WTC11 (cell line): ENCODE data around the gene COL6A6. TPM values are rescaled to one million over a fixed set of nuclear protein-coding genes. Genes with fewer than 3 reads are reported as not detected.
"Not testable (repeated sequence)": the region's sequence is repeated elsewhere in the genome, so short reads cannot be mapped to it uniquely, and the experiment has no call there.

Experiments used
- ATAC-seq: fragments of 200-7000 bp; cut with Tn5 transposase; 2 replicates; pipeline ENCODE4 v1.10.0; 2021; ENCODE audit warnings: mild to moderate bottlenecking, moderate library complexity
- CTCF ChIA-PET: fragments of 300-600 bp; sonication (Branson Sonifier 250); formaldehyde crosslinking; loops from one replicate; lab custom pipeline; 2021; ENCODE audit warnings: antibody characterized with exemption; lab: Charles Lee
- POLR2A ChIA-PET: fragments of 350-600 bp; sonication (Branson Sonifier 250); formaldehyde crosslinking; loops from one replicate; lab custom pipeline; 2021; ENCODE audit warnings: antibody characterized with exemption; lab: Charles Lee
- DNase-seq: peaks from one replicate; pipeline ENCODE4 v3.0.0; 2021; ENCODE audit warnings: low spot score
- H3K27ac Mint-ChIP-seq: 2 replicates; pipeline ENCODE4 v1.8.0; 2021; ENCODE audit warnings: mixed read lengths
- H3K27me3 Mint-ChIP-seq: 2 replicates; pipeline ENCODE4 v1.8.0; 2021; ENCODE audit warnings: low read depth, mild to moderate bottlenecking, moderate library complexity, mixed read lengths
- H3K36me3 Mint-ChIP-seq: 2 replicates; pipeline ENCODE4 v1.8.0; 2021; ENCODE audit warnings: mixed read lengths
- H3K4me1 Mint-ChIP-seq: 2 replicates; pipeline ENCODE4 v1.8.0; 2022; ENCODE audit warnings: mixed read lengths
- H3K4me3 Mint-ChIP-seq: 2 replicates; pipeline ENCODE4 v1.8.0; 2021; ENCODE audit warnings: mild to moderate bottlenecking, moderate library complexity, mixed read lengths
- H3K9me3 Mint-ChIP-seq: 2 replicates; pipeline ENCODE4 v1.8.0; 2021; ENCODE audit warnings: mixed read lengths
- ATF1 ChIP-seq: sonication (generic); formaldehyde crosslinking; IDR thresholded peaks from 2 replicates; pipeline ENCODE4 v1.8.1; 2023; ENCODE audit warnings: mild to moderate bottlenecking, moderate library complexity, missing genetic modification reagents
- CREM ChIP-seq: sonication (generic); formaldehyde crosslinking; IDR thresholded peaks from 2 replicates; pipeline ENCODE4 v1.8.1; 2022; ENCODE audit warnings: mild to moderate bottlenecking, missing genetic modification reagents, moderate library complexity
- FOXJ3 ChIP-seq: sonication (generic); formaldehyde crosslinking; IDR thresholded peaks from 2 replicates; pipeline ENCODE4 v1.9.0; 2021; ENCODE audit warnings: missing genetic modification reagents, mild to moderate bottlenecking, borderline replicate concordance
- GRHL2 ChIP-seq: fragments of 250-450 bp; sonication (Bioruptor Pico); IDR thresholded peaks from 2 replicates; pipeline ENCODE4 v1.8.0; 2022; ENCODE audit warnings: mild to moderate bottlenecking, moderate library complexity; ENCODE audit not compliant: insufficient replicate concordance, severe bottlenecking
- JAZF1 ChIP-seq: fragments of 250-450 bp; sonication (Bioruptor Pico); IDR thresholded peaks from 2 replicates; pipeline ENCODE4 v1.9.0; 2021; ENCODE audit warnings: moderate library complexity, mild to moderate bottlenecking, inconsistent platforms
- MXD4 ChIP-seq: fragments of 250-450 bp; sonication (Bioruptor Pico); IDR thresholded peaks from 2 replicates; pipeline ENCODE4 v1.8.0; 2021; ENCODE audit warnings: mild to moderate bottlenecking, moderate library complexity, borderline replicate concordance
- MYBL2 ChIP-seq: sonication (generic); formaldehyde crosslinking; IDR thresholded peaks from 2 replicates; pipeline ENCODE4 v1.8.1; 2023; ENCODE audit warnings: mild to moderate bottlenecking, moderate library complexity, missing genetic modification reagents
- NR1H2 ChIP-seq: sonication (generic); formaldehyde crosslinking; IDR thresholded peaks from 2 replicates; pipeline ENCODE4 v1.9.0; 2021; ENCODE audit warnings: mild to moderate bottlenecking, moderate library complexity, missing genetic modification reagents
- RORB ChIP-seq: fragments of 250-450 bp; sonication (Bioruptor Pico); IDR thresholded peaks from 2 replicates; pipeline ENCODE4 v1.9.0; 2021; ENCODE audit warnings: mild to moderate bottlenecking
- SMAD4 ChIP-seq: sonication (generic); formaldehyde crosslinking; IDR thresholded peaks from 2 replicates; pipeline ENCODE4 v1.8.0; 2022; ENCODE audit warnings: mild to moderate bottlenecking, missing genetic modification reagents
- SP1 ChIP-seq: sonication (generic); formaldehyde crosslinking; conservative IDR thresholded peaks from 2 replicates; pipeline ENCODE4 v1.8.1; 2022; ENCODE audit warnings: missing genetic modification reagents
- TCF7 ChIP-seq: sonication (generic); formaldehyde crosslinking; IDR thresholded peaks from 2 replicates; pipeline ENCODE4 v1.8.0; 2022; ENCODE audit warnings: mild to moderate bottlenecking, low read depth, missing genetic modification reagents, moderate library complexity
- ZNF121 ChIP-seq: sonication (generic); formaldehyde crosslinking; IDR thresholded peaks from 2 replicates; pipeline ENCODE4 v1.8.0; 2023; ENCODE audit warnings: missing genetic modification reagents
- ZNF219 ChIP-seq: sonication (generic); formaldehyde crosslinking; IDR thresholded peaks from 2 replicates; pipeline ENCODE4 v1.8.0; 2023; ENCODE audit warnings: missing genetic modification reagents, mild to moderate bottlenecking, borderline replicate concordance
- ZNF263 ChIP-seq: sonication (generic); formaldehyde crosslinking; IDR thresholded peaks from 2 replicates; pipeline ENCODE4 v1.8.1; 2022; ENCODE audit warnings: low read depth, mild to moderate bottlenecking, moderate library complexity, missing genetic modification reagents
- ZNF396 ChIP-seq: fragments of 250-450 bp; sonication (Bioruptor Pico); IDR thresholded peaks from 2 replicates; pipeline ENCODE4 v1.8.0; 2021; ENCODE audit warnings: mild to moderate bottlenecking, moderate library complexity, borderline replicate concordance
- ZNF671 ChIP-seq: fragments of 250-450 bp; sonication (Bioruptor Pico); IDR thresholded peaks from 2 replicates; pipeline ENCODE4 v1.8.0; 2021; ENCODE audit warnings: mild to moderate bottlenecking
- total RNA-seq: library from RNA; stranded (reverse); gene quantifications from 3 replicates; pipeline ENCODE4 v1.2.3, GENCODE V29; 2021
- TF ChIP-seq, protein P1 (sequence below): sonication (generic); formaldehyde crosslinking; IDR thresholded peaks from 2 replicates; pipeline ENCODE4 v1.8.1; 2023; ENCODE audit warnings: mild to moderate bottlenecking, missing genetic modification reagents, moderate library complexity
- TF ChIP-seq, protein P2 (sequence below): sonication (generic); formaldehyde crosslinking; IDR thresholded peaks from 2 replicates; pipeline ENCODE4 v1.8.1; 2022; ENCODE audit warnings: low read depth, missing genetic modification reagents, borderline replicate concordance
- TF ChIP-seq, protein P3 (sequence below): sonication (generic); formaldehyde crosslinking; conservative IDR thresholded peaks from 2 replicates; pipeline ENCODE4 v1.8.1; 2022; ENCODE audit warnings: mild to moderate bottlenecking, missing genetic modification reagents
- TF ChIP-seq, protein P4 (sequence below): sonication (generic); formaldehyde crosslinking; IDR thresholded peaks from 2 replicates; pipeline ENCODE4 v1.8.0; 2022; ENCODE audit warnings: mild to moderate bottlenecking, missing genetic modification reagents
- TF ChIP-seq, protein P5 (sequence below): fragments of 250-450 bp; sonication (Bioruptor Pico); IDR thresholded peaks from 2 replicates; pipeline ENCODE4 v1.9.0; 2021; ENCODE audit warnings: mild to moderate bottlenecking
- TF ChIP-seq, protein P6 (sequence below): sonication (generic); formaldehyde crosslinking; IDR thresholded peaks from 2 replicates; pipeline ENCODE4 v1.8.0; 2022; ENCODE audit warnings: mild to moderate bottlenecking, missing genetic modification reagents

COL6A6 gene
- total RNA-seq, 1 experiment from 2014 or later, result 0.09 TPM

DNA sequence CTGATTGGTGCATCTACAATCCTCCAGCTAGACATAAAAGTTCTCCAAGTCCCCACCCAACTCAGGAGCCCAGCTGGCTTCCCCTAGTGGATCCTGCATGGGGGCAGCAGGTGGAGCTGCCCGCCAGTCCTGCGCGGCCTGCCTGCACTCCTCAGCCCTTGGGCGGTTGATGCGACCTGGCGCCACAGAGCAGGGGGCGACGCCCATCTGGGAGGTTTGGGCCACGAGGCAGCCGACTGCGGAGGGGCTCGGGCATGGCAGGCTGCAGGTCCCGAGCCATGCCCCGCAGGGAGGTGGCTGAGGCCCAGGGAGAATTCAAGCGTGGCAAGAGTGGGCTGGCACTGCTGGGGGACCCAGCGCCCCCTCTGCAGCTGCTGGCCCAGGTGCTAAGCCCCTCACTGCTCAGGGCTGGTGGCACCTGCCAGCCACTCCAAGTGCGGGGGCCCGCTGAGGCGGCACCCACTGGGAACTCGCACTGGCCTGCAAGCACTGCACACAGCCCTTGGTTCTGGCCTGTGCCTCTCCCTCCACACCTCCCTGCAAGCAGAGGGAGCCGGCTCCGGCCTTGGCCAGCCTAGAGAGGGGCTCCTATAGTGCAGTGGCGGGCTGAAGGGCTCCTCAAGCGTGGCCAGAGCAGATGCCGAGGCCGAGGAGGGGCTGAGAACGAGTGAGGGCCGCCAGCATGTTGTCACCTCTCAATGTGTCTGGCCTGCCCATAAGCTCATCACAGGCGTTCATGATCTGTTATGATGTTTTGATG, 30.1 kb downstream of the COL6A6 start (continued):
- TF ChIP-seq, protein P1, sequence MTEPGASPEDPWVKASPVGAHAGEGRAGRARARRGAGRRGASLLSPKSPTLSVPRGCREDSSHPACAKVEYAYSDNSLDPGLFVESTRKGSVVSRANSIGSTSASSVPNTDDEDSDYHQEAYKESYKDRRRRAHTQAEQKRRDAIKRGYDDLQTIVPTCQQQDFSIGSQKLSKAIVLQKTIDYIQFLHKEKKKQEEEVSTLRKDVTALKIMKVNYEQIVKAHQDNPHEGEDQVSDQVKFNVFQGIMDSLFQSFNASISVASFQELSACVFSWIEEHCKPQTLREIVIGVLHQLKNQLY (CRISPR knock-in tag), result no peak
- TF ChIP-seq GRHL2 (no peak), NR1H2 (CRISPR knock-in tag) (no peak), MYBL2 (CRISPR knock-in tag) (no peak)
- TF ChIP-seq, protein P2, sequence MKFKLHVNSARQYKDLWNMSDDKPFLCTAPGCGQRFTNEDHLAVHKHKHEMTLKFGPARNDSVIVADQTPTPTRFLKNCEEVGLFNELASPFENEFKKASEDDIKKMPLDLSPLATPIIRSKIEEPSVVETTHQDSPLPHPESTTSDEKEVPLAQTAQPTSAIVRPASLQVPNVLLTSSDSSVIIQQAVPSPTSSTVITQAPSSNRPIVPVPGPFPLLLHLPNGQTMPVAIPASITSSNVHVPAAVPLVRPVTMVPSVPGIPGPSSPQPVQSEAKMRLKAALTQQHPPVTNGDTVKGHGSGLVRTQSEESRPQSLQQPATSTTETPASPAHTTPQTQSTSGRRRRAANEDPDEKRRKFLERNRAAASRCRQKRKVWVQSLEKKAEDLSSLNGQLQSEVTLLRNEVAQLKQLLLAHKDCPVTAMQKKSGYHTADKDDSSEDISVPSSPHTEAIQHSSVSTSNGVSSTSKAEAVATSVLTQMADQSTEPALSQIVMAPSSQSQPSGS, result no peak

DNA sequence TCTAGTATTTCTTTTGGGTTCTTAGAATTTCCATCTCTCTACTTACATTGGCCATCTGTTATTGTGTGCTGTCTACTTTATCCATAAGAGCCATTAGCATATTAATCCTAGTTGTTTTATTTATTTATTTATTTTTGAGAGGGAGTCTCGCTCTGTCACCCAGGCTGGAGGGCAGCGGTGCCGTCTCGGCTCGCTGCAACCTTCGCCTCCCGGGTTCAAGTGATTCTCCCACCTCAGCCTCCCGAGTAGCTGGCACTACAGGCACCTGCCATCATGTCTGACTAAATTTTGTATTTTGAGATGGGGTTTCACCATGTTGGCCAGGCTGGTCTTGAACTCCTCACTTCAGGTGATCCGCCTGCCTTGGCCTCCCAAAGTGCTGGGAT, 30.7 kb downstream of the COL6A6 start:
- Mint-ChIP-seq H3K36me3 (peaks cover 13% of the 10 kb centered on the region), H3K9me3 (peaks cover 40% of the 10 kb centered on the region)
- ATAC-seq, CTCF ChIA-PET, H3K4me3 Mint-ChIP-seq, DNase-seq, H3K27me3 Mint-ChIP-seq, H3K27ac Mint-ChIP-seq, H3K4me1 Mint-ChIP-seq, POLR2A ChIA-PET: not testable (repeated sequence)

DNA sequence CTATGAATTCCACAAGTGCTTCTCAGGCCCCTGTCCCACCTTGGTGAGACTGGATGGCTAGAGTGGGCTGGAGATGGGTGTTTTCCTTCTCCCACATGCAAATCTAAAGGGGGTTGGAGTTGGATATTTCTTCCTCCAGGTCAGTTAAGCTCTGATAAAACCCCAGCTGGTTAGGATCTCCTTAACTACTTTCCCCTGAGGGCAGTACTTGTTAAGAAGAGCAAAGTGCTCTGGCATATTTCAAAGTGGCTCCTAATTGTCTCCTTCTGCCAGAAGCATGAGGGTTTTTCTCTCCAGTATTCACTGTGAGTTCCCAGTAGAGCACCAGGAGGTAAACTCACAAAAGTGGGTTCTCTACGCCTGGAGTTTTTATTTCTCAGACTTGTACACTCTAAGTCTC, 31.4 kb downstream of the COL6A6 start:
- Mint-ChIP-seq H3K4me1 (no peaks in the 10 kb centered on the region), H3K9me3 (peaks cover 40% of the 10 kb centered on the region), H3K27me3 (no peaks in the 10 kb centered on the region; the same call in 1 of the 2 replicates), H3K27ac (no peak overlapping the region), H3K36me3 (peaks cover 13% of the 10 kb centered on the region), H3K4me3 (no peak overlapping the region)
- no peak for ATAC-seq
- no peak for DNase-seq
- CTCF ChIA-PET, result no interaction called here
- no peak for TF ChIP-seq ZNF219 (CRISPR knock-in tag)
- TF ChIP-seq, protein P1 (CRISPR knock-in tag), result no peak
- no peak for TF ChIP-seq ZNF671
- no peak for TF ChIP-seq SMAD4 (CRISPR knock-in tag)
- TF ChIP-seq TCF7 (CRISPR knock-in tag), result no peak
- TF ChIP-seq ZNF396 (CRISPR knock-in tag), result no peak
- TF ChIP-seq, protein P3, sequence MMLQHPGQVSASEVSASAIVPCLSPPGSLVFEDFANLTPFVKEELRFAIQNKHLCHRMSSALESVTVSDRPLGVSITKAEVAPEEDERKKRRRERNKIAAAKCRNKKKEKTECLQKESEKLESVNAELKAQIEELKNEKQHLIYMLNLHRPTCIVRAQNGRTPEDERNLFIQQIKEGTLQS (CRISPR knock-in tag), result no peak
- TF ChIP-seq ZNF121 (CRISPR knock-in tag), result no peak
- no peak for TF ChIP-seq JAZF1 (CRISPR knock-in tag)
- no peak for TF ChIP-seq ATF1 (CRISPR knock-in tag)
- no peak for TF ChIP-seq FOXJ3 (CRISPR knock-in tag)
- TF ChIP-seq RORB, result no peak
- TF ChIP-seq CREM, result no peak
- TF ChIP-seq SP1 (CRISPR knock-in tag), result no peak
- no peak for TF ChIP-seq MXD4 (CRISPR knock-in tag)
- no peak for TF ChIP-seq ZNF263
- TF ChIP-seq, protein P4, sequence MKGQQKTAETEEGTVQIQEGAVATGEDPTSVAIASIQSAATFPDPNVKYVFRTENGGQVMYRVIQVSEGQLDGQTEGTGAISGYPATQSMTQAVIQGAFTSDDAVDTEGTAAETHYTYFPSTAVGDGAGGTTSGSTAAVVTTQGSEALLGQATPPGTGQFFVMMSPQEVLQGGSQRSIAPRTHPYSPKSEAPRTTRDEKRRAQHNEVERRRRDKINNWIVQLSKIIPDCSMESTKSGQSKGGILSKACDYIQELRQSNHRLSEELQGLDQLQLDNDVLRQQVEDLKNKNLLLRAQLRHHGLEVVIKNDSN, result no peak
- TF ChIP-seq, protein P5, sequence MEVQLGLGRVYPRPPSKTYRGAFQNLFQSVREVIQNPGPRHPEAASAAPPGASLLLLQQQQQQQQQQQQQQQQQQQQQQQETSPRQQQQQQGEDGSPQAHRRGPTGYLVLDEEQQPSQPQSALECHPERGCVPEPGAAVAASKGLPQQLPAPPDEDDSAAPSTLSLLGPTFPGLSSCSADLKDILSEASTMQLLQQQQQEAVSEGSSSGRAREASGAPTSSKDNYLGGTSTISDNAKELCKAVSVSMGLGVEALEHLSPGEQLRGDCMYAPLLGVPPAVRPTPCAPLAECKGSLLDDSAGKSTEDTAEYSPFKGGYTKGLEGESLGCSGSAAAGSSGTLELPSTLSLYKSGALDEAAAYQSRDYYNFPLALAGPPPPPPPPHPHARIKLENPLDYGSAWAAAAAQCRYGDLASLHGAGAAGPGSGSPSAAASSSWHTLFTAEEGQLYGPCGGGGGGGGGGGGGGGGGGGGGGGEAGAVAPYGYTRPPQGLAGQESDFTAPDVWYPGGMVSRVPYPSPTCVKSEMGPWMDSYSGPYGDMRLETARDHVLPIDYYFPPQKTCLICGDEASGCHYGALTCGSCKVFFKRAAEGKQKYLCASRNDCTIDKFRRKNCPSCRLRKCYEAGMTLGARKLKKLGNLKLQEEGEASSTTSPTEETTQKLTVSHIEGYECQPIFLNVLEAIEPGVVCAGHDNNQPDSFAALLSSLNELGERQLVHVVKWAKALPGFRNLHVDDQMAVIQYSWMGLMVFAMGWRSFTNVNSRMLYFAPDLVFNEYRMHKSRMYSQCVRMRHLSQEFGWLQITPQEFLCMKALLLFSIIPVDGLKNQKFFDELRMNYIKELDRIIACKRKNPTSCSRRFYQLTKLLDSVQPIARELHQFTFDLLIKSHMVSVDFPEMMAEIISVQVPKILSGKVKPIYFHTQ (CRISPR knock-in tag), result no peak
- TF ChIP-seq, protein P6, sequence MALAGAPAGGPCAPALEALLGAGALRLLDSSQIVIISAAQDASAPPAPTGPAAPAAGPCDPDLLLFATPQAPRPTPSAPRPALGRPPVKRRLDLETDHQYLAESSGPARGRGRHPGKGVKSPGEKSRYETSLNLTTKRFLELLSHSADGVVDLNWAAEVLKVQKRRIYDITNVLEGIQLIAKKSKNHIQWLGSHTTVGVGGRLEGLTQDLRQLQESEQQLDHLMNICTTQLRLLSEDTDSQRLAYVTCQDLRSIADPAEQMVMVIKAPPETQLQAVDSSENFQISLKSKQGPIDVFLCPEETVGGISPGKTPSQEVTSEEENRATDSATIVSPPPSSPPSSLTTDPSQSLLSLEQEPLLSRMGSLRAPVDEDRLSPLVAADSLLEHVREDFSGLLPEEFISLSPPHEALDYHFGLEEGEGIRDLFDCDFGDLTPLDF (CRISPR knock-in tag), result no peak
- TF ChIP-seq, all 79 proteins: peak for 0
- POLR2A ChIA-PET, result no interaction called here
